Measurements from ENCODE around the gene ZFAND3.

ZFAND3 gene

DNA sequence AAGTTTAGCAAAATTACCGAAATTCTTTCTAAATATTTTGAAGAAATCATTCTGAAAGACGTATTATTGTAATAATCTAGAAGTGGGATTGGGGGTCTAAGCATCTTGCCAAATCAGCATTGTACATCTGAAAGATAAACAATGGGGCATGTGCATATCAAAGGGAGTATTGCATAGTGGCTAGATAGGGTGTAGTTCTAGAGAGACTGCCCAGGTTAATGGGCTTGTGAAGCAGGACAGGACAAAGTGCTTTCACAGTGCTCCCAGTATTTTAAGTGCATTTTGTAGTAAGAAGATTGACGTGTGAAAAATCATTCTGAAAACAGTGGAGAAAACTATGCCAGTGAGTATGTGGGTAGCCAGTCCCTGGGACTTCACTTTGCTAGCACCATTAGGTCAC is 236.8 kb downstream of the ZFAND3 start:
- no peak for DNase-seq

DNA sequence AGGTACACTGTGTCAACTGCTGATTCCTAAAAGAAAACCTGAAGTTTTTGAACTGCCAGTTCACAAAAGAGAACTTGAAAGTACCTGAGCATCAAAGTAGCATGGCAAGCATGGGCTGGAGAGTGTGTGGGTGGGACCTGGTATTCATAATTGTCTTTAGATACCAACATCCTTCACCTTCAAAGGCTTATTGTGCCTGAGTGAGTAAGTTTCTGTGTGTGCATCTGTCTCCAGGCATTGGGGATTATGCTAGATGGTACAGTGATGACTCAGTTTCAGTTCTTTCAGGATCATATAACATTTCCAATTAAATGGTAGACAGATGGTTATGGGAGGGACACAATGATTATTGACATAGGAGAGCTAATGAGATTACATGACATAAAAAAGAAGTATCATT is 238.5 kb downstream of the ZFAND3 start:
- DNase-seq, result no peak

- DNase-seq, result no peak
These were observed 242.5 kb downstream of the ZFAND3 start for GRCh38 chr6:38062066-38062465.

GRCh38 chr6:38063973-38064372 is 244.4 kb downstream of the ZFAND3 start:
- DNase-seq, result no peak

- DNase-seq, result no peak
These were observed 244.9 kb downstream of the ZFAND3 start for GRCh38 chr6:38064431-38064830.

DNA sequence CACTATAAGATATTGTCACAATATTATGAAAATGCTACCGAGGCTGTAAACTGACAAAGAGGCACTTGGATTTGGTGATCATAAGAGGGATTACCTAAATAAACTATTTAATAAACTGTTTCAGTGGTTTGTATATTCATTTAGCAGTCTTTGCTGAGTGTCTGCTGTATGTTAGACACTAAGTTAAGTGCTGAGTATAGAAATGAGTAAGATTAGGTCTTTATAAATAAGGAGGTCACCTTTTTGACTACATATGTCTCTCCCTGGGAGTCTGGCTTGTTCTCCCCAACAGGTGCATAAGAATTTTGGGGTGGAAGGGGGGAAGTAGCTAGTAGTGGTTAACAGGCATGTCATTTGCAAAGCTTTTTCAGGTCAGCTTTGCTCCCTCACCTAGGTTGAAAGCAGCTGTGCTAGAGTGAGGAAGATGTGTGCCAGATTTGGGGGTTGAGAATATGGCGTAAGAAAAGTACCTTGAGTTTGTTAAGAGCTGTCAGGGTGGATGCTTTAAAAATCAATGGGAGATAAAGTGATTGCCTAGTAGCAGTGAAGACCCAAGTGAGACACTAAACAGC is 246.3 kb downstream of the ZFAND3 start:
- no peak for DNase-seq

DNA sequence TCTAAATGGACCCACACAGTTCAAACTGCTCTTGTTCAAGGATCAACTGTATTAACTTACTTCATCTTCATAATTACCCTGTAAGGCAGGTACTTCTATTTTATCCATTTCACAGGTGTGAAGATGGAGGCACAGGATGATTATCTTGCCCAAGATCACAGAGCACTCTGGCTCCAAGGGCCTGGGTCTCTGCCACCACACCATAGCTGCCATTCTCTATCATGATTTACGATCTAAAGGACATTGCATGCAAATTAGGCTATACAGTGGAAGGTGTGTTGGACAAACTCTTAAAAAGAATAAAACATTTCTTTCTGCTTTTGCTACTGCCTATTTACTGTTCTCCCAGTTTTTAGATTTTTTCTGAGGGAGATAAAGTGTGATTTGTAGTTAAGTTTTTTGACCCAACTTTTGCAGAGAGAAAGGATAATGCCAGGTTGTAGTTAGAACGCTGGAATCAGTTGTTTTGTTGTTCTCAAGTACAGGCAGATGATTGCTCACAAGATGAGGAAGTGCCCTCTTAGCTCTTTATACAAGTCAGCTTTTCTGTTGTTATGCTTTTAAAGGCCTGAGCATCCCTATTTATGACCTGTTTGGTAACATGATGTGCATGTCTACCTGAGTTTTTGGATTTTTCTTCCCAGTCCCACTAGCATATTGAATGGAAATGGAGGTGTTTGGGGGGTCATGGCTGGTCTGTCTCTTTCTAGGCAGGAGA is 247.9 kb downstream of the ZFAND3 start:
- no peak for DNase-seq

DNA sequence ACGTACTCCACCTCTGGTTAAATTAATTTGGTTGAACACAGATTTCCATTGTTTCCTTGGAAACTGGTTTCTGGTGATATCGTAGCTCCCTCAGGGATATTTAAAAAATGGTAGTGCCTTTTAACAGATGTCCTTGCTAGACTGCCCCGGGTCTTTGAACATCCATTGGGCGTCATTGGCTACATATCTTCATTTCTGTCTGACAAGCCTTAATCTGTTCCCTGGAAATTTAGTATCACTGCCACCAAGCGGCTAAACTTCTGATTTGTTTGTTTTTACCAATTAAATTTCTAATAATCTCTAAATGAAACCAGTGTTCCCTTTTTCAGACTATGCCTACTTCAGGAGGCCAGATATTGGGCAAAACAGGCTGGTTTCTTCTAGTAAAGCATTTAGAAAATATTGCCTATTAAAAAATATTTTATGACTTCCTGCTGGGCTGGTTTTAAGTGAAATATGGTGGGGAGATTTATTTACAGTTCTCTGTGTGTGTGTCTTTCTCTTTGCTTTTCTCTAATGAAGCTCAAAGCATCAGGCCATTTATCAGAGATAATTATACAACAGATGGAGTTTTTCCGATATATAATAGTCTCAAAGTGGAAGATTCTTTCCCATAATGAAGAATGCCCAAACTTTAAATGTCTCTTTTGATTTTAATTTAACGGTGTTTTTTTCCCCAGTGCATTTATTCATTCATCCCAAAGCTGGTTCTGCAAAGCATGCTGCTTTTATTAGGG is 249.5 kb downstream of the ZFAND3 start:
- no peak for DNase-seq

DNA sequence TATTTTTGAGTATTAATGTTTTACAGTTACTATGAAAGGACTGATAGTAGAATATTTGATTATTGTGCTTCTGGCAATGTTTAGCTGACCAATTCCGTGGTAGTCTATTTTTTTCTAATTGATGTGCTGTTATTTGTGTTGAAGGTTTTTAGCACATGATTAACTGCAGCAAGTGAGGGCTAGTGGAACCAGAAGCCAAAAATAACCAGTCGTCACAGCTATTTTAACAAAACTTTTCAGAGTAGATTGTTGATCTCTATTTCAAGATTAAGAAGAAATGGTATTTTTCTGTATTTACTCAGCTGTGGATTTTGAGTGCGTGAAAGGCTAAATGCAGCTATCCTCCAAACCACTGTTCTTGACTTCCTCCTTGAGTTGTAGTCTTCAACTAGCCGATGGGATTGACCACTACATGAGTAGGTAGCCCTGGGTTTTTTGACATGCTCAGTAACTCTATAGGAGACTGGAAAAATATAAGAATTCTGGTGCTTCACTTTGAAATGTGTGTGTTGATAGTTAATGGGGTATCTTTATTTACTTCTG is 258.0 kb downstream of the ZFAND3 start:
- no peak for DNase-seq

DNA sequence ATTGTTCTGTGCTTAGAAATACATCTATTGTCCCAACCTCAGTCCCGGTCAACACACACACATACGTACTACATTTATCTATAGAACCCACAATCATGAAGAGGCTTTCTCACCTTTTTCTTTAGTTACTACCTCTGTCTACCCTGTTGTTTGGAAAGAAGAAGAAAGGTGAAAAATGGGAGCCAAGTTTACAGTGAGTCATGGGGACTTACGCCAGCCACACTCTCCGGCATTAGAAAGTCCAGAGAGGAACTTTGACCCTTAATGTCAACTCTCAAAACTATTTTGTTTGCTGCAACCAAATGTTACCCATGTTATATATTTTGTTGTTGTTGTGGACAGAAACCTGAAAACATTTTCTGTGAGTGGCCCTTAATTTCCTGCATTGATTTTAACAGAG is 259.1 kb downstream of the ZFAND3 start:
- DNase-seq, result no peak

DNA sequence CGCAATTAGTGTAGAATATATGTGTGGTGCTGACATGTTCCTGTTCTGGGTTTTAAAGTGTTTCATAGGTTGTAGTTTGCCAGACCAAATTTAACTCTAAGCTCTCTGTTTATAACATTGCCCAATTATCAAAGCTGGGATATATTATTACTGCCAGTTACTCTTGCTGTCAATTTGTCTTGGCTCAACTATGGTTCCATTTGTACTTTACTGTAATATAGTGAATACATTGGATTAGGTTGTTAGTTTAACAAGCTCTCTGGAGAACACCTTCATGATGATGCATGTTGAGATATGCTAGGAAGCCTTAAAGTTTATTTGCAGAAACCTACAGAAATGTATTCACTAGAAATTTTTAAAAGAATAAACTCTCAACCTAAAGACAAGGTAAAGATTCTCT is 259.6 kb downstream of the ZFAND3 start:
- no peak for DNase-seq

DNA sequence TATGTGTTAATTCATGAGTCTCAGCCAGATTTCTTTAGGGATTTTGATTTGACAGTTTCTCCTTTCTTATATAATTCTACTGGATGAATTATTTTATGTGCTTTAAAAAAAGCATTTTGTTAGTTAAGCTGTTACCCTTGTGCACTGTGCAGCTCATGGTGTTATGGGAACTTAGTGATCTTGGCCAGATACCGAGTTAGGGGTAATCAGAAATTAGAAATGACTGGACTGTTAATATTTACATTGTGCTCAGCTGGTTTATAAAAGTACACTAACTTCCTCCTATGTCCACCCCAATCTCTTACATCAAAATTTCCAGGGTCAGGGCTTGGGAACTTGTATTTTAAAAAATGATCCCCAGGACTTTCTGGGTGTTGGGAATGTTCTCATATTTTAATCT is 260.0 kb downstream of the ZFAND3 start:
- no peak for DNase-seq

DNA sequence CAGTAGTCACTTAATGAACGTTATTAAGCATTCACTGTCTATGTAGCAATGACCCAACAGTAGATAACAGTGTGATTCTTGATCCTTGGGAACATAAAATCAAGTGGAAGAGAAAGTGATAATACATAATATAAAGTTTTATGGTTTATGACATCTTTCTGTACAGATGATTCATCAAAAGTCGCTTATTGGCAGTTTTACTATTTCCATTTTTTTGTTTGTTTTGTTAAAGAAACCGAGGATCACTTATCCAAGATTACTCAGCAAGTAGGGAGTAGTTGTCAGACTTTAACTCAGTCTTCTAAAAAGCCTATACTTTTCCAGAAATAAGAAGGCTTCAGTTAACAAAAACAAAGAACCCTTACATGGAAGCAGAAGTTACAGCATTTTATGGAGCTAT is 260.8 kb downstream of the ZFAND3 start:
- DNase-seq, result no peak

DNA sequence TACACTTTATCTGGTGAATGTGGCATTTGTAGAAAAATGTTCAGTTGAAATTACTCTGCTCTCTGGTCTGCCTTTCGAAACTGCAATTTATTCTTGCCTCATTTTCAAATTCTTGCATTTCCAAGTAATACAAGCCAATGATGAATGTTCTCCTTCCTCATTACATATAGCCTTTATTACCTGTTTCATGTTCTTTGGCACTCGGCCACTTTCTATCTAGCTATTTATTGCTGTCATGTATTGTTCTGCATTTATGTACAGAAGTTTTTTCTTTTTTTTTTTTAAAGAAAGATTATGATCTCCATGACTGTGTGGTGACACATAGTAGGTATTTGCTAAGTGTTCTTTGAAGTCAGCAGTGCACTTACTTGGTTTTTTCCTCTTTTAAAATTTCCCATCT is 261.4 kb downstream of the ZFAND3 start:
- DNase-seq, result no peak

- no peak for DNase-seq
These were observed 265.5 kb downstream of the ZFAND3 start for GRCh38 chr6:38085031-38085430.

GRCh38 chr6:38086346-38086745 is 266.8 kb downstream of the ZFAND3 start:
- DNase-seq, result no peak

GRCh38 chr6:38088010-38088409 is 268.5 kb downstream of the ZFAND3 start:
- no peak for DNase-seq

GRCh38 chr6:38088829-38089228 is 269.3 kb downstream of the ZFAND3 start:
- no peak for DNase-seq

DNA sequence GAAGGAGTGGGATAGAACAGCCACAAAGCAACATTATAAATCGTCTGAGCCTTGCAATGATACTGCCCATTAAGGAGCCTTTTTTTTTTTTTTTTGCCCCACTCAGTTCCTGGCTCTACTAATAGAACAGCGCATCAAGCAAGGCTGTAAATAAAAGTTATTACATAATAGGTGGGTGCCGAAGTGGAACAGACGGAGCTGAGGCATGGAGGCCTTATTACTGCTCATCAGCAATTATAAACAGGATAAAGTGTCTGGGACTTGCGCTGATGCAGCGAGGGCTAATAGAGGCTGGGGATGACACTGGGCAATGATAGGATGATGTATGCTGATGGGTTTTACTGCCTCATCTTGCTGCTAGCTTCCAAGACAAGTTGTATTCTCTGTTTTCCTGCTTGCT is 272.1 kb downstream of the ZFAND3 start:
- DNase-seq, result no peak

DNA sequence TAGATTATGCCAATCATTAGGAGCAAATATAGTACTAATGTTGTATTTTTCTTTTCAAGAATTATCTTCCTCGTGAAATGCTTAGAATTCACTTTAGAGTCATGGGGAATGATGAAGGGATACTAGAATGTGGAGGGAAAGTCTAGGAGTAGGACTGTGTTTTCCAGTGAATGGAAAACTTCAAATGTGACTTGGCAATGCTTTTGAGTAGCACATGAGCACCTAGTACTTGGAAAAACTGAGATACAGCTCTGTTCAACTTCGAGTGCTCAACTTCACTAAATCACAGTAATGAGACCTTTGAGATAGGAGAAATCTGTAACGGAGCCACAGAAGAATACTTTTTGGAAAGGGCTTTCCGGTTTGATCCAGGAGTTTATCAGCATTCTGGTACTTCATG is 272.9 kb downstream of the ZFAND3 start:
- DNase-seq, result no peak

GRCh38 chr6:38092964-38093363 is 273.4 kb downstream of the ZFAND3 start:
- no peak for DNase-seq

- no peak for DNase-seq
These were observed 275.5 kb downstream of the ZFAND3 start for GRCh38 chr6:38095054-38095453.

DNA sequence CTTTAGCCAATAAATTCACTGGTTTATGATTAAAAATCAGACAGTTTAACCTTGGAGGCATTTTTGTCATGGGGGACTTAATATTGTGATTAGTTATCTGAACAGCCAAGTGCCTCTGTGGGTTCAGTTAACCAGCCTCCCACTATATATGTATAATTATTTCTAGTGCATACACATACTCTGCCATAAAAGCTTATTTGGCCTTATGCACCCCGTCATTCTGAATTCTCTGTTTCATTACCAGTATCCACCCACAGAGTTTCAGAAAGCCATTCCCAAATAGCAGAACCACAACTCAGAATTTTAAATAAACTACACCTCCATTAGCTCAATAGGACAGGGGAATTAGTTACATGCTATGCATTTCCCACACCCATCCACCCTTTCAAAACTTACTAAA is 279.7 kb downstream of the ZFAND3 start:
- no peak for DNase-seq

GRCh38 chr6:38100380-38100779 is 280.9 kb downstream of the ZFAND3 start:
- no peak for DNase-seq
